ENCODE results near the gene STK38L. TPM values are rescaled to one million over a fixed set of nuclear protein-coding genes. Genes with fewer than 3 reads are reported as not detected.

The STK38L gene
- total RNA-seq, 5 donors from 2014 or later (not counting 1 experiment from before 2014, with no cell fraction given), result 13.5 to 19.6 (median 18.3) TPM

DNA sequence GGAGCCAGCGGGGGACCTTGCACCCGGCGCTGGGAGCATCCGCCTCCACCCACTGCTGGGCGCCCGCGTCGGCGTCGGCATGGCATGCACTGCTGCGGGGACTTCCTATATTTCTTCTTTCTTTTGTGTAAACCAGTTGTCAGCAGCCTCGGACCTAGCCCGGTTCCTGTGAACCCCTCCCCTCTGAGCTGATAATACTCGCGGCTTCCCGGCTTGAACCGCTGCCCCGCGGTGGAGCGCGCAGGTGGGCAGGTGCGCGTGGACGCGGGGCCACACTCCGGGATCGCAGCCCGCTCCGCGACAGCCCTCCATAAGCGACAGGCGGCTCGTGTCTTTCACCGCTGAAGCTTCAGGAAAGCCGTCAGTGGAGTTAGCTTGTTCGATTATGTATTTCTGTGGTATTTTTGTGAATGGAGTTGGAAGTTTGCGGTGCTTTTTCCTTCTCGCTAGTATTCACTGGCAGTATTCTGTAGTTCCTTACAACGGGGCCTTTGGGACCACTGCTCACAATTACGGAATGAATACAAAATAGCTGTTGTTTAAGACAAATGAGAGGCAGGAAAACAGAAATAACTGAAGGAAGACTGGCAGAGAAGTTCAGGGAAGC is 89.4 kb downstream of the STK38L start:
- ChIA-PET CTCF (no interaction called here), POLR2A (interaction anchor here (0.6 to 0.9 kb wide), 2 partner anchors 116 to 311 kb away, joined by 3 read pairs; partner anchors contain the start of gene MED21 (in 1 of the 2))
- peak overlapping the region; percentile 81 to 97 (median 88) for H3K4me3 Mint-ChIP-seq
- H3K27me3 Mint-ChIP-seq, result peaks cover 37 to 46% of the 10 kb centered on the region in 2 donors
- H3K27ac Mint-ChIP-seq, result no peak overlapping the region
- Histone ChIP-seq H3K4me3 (ENCODE audit: control insufficient read depth in 1 of 2, extremely low read depth in 1 of 2, low read length in 1 of 2) (peak overlapping the region; percentile 38 to 77), H3K27me3 (replicated peaks in 1 of 2; ENCODE audit: control insufficient read depth in 2 of 2, extremely low read depth in 1 of 2, insufficient read depth in 2 of 2, low read length in 1 of 2) (peaks cover 0 to 27% of the 10 kb centered on the region in 2 experiments), H3K27ac (ENCODE audit: low read length) (no peak overlapping the region), H3K9me3 (no peaks in the 10 kb centered on the region), H3K4me1 (ENCODE audit: control insufficient read depth in 1 of 2, extremely low read depth in 1 of 2, insufficient read depth in 2 of 2, low read length in 2 of 2) (peaks cover 2 to 12% of the 10 kb centered on the region in 2 experiments), H3K36me3 (ENCODE audit: control insufficient read depth in 2 of 2, extremely low read depth in 1 of 2, insufficient read depth in 1 of 2, low read length in 1 of 2) (no peaks in the 10 kb centered on the region)
- H3K36me3 Mint-ChIP-seq, result no peaks in the 10 kb centered on the region
- H3K9me3 Mint-ChIP-seq, result no peaks in the 10 kb centered on the region
- WGBS (ENCODE audit: insufficient coverage), result 2% methylated on average over 39 of the region's 40 CpGs
- peak; percentile 32 to 74 (median 60) for ATAC-seq (replicated peaks in 1 of 4)
- peak in 23 of 35 experiments; percentile 2 to 43 (median 11) for DNase-seq
- H3K4me1 Mint-ChIP-seq, result peaks cover 13 to 24% (median 17%) of the 10 kb centered on the region in 3 donors

DNA sequence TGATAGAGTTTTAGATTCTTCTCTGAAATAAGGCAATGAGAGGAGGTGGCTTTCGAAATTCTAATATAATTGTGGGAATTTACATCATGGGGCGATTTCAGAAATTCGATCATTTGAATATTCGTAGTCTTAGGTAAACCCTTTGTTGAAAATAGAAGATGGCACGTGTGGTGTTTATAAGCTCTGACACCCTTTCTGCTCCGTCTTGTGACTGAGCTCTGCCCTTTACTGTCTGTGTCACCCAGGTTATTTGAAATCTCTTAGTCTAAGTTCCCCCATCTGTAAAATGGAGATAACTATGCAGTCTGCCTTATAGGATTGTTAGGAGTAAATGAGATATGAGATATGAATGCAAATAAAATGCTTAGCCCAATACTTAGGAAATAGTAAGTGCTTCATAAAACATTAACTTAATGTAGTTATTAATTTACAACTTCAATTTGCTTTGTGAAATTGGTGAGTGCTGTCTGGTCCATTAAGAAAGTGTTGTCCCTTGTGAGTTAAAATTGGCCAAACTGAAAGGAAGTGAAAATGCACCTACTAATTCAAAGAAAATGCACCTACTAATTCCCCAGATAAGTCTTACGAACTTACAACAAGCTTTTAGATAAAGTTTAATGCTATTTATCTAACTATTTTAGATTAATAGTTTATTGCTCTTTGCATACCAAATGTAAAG is 90.1 kb downstream of the STK38L start:
- Histone ChIP-seq H3K36me3 (ENCODE audit: control insufficient read depth in 2 of 2, extremely low read depth in 1 of 2, insufficient read depth in 1 of 2, low read length in 1 of 2) (no peaks in the 10 kb centered on the region), H3K4me3 (ENCODE audit: control insufficient read depth in 1 of 2, extremely low read depth in 1 of 2, low read length in 1 of 2) (no peak overlapping the region), H3K27ac (ENCODE audit: low read length) (no peak overlapping the region), H3K27me3 (replicated peaks in 1 of 2; ENCODE audit: control insufficient read depth in 2 of 2, extremely low read depth in 1 of 2, insufficient read depth in 2 of 2, low read length in 1 of 2) (peaks cover 0 to 27% of the 10 kb centered on the region in 2 experiments), H3K9me3 (no peaks in the 10 kb centered on the region), H3K4me1 (ENCODE audit: control insufficient read depth in 1 of 2, extremely low read depth in 1 of 2, insufficient read depth in 2 of 2, low read length in 2 of 2) (peaks cover 2 to 12% of the 10 kb centered on the region in 2 experiments)
- Mint-ChIP-seq H3K9me3 (no peaks in the 10 kb centered on the region), H3K36me3 (no peaks in the 10 kb centered on the region), H3K4me1 (peaks cover 13 to 24% (median 17%) of the 10 kb centered on the region in 3 donors), H3K27ac (no peak overlapping the region), H3K4me3 (peak overlapping the region; percentile 81 to 97 (median 88)), H3K27me3 (peaks cover 37 to 46% of the 10 kb centered on the region in 2 donors)
- ChIA-PET CTCF (interaction anchor here in 1 of 2 donors (0.6 kb wide), 2 partner anchors 30 to 54 kb away, joined by 4 to 8 read pairs; no protein-coding TSS in a partner anchor), POLR2A (interaction anchor here (0.6 to 0.9 kb wide), 2 partner anchors 117 to 312 kb away, joined by 3 read pairs; partner anchors contain the start of gene MED21 (in 1 of the 2))
- no CpG with 5 or more reads among the region's 7 CpGs for WGBS (ENCODE audit: insufficient coverage)
- DNase-seq (no peak), ATAC-seq (replicated peaks in 1 of 4) (no peak)

DNA sequence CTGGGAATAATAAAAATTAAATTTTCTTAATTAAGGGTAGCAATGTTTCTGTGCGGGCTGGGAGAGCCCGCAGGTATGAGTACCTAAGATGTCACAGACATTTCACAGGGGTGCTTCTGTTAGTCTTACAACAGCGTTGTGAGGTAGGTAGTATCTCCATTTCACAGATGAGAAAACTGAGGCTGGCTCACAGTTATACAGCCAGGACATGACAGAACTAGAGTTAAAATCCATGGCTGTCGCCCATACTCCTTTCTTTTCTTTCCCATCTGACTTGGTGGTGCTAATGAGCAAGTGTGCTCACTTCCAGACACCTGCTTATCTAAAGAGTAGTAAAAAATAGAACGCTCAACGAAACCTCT is 90.6 kb downstream of the STK38L start:
- H3K4me1 ChIP-seq (ENCODE audit: control insufficient read depth in 1 of 2, extremely low read depth in 1 of 2, insufficient read depth in 2 of 2, low read length in 2 of 2), result peaks cover 2 to 12% of the 10 kb centered on the region in 2 experiments
- H3K4me1 Mint-ChIP-seq, result peaks cover 13 to 24% (median 17%) of the 10 kb centered on the region in 3 donors
- H3K27ac Mint-ChIP-seq, result no peak overlapping the region
- no peaks in the 10 kb centered on the region for H3K36me3 Mint-ChIP-seq
- H3K36me3 ChIP-seq (ENCODE audit: control insufficient read depth in 2 of 2, extremely low read depth in 1 of 2, insufficient read depth in 1 of 2, low read length in 1 of 2), result no peaks in the 10 kb centered on the region
- ATAC-seq (replicated peaks in 1 of 4), result no peak
- no peaks in the 10 kb centered on the region for H3K9me3 ChIP-seq
- no peak overlapping the region for H3K27ac ChIP-seq (ENCODE audit: low read length)
- peaks cover 0 to 25% of the 10 kb centered on the region in 2 experiments for H3K27me3 ChIP-seq (replicated peaks in 1 of 2; ENCODE audit: control insufficient read depth in 2 of 2, extremely low read depth in 1 of 2, insufficient read depth in 2 of 2, low read length in 1 of 2)
- H3K9me3 Mint-ChIP-seq, result no peaks in the 10 kb centered on the region
- POLR2A ChIA-PET, result interaction anchor here in 1 of 2 donors (0.7 to 0.9 kb wide), 2 partner anchors 33 to 312 kb away, joined by 3 read pairs; partner anchors contain the start of gene MED21
- H3K27me3 Mint-ChIP-seq, result peaks cover 37 to 46% of the 10 kb centered on the region in 2 donors
- DNase-seq, result no peak
- no peak overlapping the region for H3K4me3 Mint-ChIP-seq
- 67% methylated on average over 3 of the region's 6 CpGs for WGBS (ENCODE audit: insufficient coverage)
- CTCF ChIA-PET, result interaction anchor here in 1 of 2 donors (0.6 kb wide), 1 partner anchor 31 kb away, joined by 4 read pairs; no protein-coding TSS in a partner anchor
- no peak overlapping the region for H3K4me3 ChIP-seq (ENCODE audit: control insufficient read depth in 1 of 2, extremely low read depth in 1 of 2, low read length in 1 of 2)

DNA sequence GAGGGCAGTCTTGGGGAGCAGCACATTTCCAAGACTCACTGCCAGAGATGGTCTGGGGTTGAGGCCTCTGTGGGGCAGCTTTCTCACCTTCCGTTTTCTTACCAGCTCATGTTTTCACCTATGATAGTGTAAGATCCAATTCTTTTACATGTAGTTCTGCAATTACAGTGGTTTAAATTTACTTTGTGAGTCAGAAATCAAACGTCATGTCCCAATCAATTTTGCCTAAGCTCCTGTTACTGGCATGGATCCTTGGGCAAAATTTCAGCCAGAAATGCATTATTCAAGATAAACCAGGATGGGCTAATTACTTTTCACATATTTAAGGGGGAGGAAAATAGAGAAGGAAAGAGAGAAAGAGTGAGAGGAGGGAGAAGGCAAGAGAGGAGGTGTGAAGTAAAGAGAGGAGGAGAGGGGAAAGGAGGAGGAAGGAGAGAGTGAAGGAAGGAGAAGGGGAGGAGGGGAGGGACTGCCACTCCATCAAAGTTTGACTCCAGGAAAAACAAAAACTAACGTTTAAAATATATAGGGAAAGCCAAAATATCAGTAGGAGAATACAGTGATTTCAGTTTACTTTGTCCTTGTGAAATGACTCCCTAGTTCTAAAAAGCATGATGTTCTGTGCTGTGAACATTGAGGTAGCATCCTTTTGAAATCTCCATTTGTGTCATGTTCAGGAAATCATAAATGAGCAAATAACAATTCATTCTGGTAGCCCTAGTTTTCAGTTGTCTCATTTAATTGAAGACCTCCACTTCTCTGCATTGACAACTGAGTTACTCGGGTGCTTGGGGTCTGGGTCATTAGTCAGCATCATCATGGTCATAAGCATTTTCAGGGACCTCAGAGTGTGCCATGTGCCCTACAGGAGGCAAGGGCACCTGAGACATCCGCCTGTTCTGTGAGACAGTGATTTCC is 91.5 kb downstream of the STK38L start:
- no peak overlapping the region for H3K4me3 ChIP-seq (ENCODE audit: control insufficient read depth in 1 of 2, extremely low read depth in 1 of 2, low read length in 1 of 2)
- CTCF ChIA-PET, result no interaction called here
- peaks cover 35 to 43% of the 10 kb centered on the region in 2 donors for H3K27me3 Mint-ChIP-seq

DNA sequence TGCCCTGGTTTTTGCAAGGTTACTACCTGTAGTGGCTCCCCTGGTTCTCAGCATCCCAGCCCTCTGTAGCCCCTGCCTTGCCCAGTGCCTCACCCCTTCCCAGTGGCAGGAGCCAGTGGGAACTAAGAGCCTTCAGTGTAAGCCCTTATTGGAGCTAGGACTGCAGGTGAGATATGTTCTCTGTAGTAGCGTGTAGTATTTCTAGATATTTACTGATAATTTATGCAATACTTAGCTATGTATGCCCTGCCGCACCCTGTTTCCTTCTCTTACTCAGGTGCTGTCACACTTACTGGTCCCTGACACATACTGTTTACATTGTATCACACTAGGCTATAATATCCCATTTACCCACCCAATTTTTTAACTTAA is 92.2 kb downstream of the STK38L start:
- Histone ChIP-seq H3K36me3 (ENCODE audit: control insufficient read depth in 2 of 2, extremely low read depth in 1 of 2, insufficient read depth in 1 of 2, low read length in 1 of 2) (no peaks in the 10 kb centered on the region), H3K4me1 (ENCODE audit: control insufficient read depth in 1 of 2, extremely low read depth in 1 of 2, insufficient read depth in 2 of 2, low read length in 2 of 2) (peaks cover 2 to 12% of the 10 kb centered on the region in 2 experiments), H3K27me3 (replicated peaks in 1 of 2; ENCODE audit: control insufficient read depth in 2 of 2, extremely low read depth in 1 of 2, insufficient read depth in 2 of 2, low read length in 1 of 2) (peaks cover 0 to 25% of the 10 kb centered on the region in 2 experiments), H3K27ac (ENCODE audit: low read length) (no peak overlapping the region), H3K9me3 (no peaks in the 10 kb centered on the region), H3K4me3 (ENCODE audit: control insufficient read depth in 1 of 2, extremely low read depth in 1 of 2, low read length in 1 of 2) (no peak overlapping the region)
- peaks cover 13 to 22% (median 17%) of the 10 kb centered on the region in 3 donors for H3K4me1 Mint-ChIP-seq
- ATAC-seq (replicated peaks in 1 of 4) (no peak), DNase-seq (no peak)
- H3K4me3 Mint-ChIP-seq, result no peak overlapping the region
- POLR2A ChIA-PET, result no interaction called here
- no peaks in the 10 kb centered on the region for H3K36me3 Mint-ChIP-seq
- H3K27ac Mint-ChIP-seq, result no peak overlapping the region
- no CpG with 5 or more reads among the region's 2 CpGs for WGBS (ENCODE audit: insufficient coverage)
- H3K27me3 Mint-ChIP-seq, result peaks cover 28 to 37% of the 10 kb centered on the region in 2 donors
- H3K9me3 Mint-ChIP-seq, result no peaks in the 10 kb centered on the region
- CTCF ChIA-PET, result interaction anchor here (0.6 to 0.7 kb wide), 2 partner anchors 11 to 371 kb away, joined by 3 read pairs; no protein-coding TSS in a partner anchor

More for the DNA sequence above, 91.5 kb downstream of the STK38L start:
- POLR2A ChIA-PET, result interaction anchor here in 1 of 2 donors (0.7 kb wide), 1 partner anchor 34 kb away, joined by 3 read pairs; no protein-coding TSS in a partner anchor
- 50% methylated on average over 3 of the region's 5 CpGs for WGBS (ENCODE audit: insufficient coverage)
- Histone ChIP-seq H3K36me3 (ENCODE audit: control insufficient read depth in 2 of 2, extremely low read depth in 1 of 2, insufficient read depth in 1 of 2, low read length in 1 of 2) (no peaks in the 10 kb centered on the region), H3K4me1 (ENCODE audit: control insufficient read depth in 1 of 2, extremely low read depth in 1 of 2, insufficient read depth in 2 of 2, low read length in 2 of 2) (peaks cover 2 to 12% of the 10 kb centered on the region in 2 experiments), H3K9me3 (no peaks in the 10 kb centered on the region), H3K27me3 (replicated peaks in 1 of 2; ENCODE audit: control insufficient read depth in 2 of 2, extremely low read depth in 1 of 2, insufficient read depth in 2 of 2, low read length in 1 of 2) (peaks cover 0 to 25% of the 10 kb centered on the region in 2 experiments), H3K27ac (ENCODE audit: low read length) (no peak overlapping the region)
- H3K9me3 Mint-ChIP-seq, result no peaks in the 10 kb centered on the region
- peaks cover 13 to 24% (median 17%) of the 10 kb centered on the region in 3 donors for H3K4me1 Mint-ChIP-seq
- H3K4me3 Mint-ChIP-seq, result no peak overlapping the region
- ATAC-seq (replicated peaks in 1 of 4), result no peak
- no peak overlapping the region for H3K27ac Mint-ChIP-seq
- DNase-seq, result no peak
- H3K36me3 Mint-ChIP-seq, result no peaks in the 10 kb centered on the region

All from T-cell (primary cell).